Colonic mucosa (tissue), 4 donors: ENCODE data around the gene GAS7. TPM values are rescaled to one million over a fixed set of nuclear protein-coding genes. Genes with fewer than 3 reads are reported as not detected.

ENCODE experiments used
- DNase-seq: peaks from one replicate; pipeline ENCODE4 v3.0.0-alpha.2; 2020
- H3K27ac ChIP-seq: fragments of 200-600 bp; one replicate; pipeline ENCODE4 v1.8.0; 2021
- H3K27me3 ChIP-seq: fragments of 200-600 bp; one replicate; pipeline ENCODE4 v1.8.0; 2021
- H3K36me3 ChIP-seq: fragments of 200-600 bp; one replicate; pipeline ENCODE4 v1.8.0; 2021
- H3K4me1 ChIP-seq: fragments of 200-600 bp; one replicate; pipeline ENCODE4 v1.8.0; 2021; ENCODE audit warnings: mild to moderate bottlenecking
- H3K4me3 ChIP-seq: fragments of 200-600 bp; one replicate; pipeline ENCODE4 v1.8.0; 2021
- H3K9ac ChIP-seq, 2 donors: one replicate each; pipeline ENCODE4 v1.7.0; 2013; ENCODE audit warnings: control low read depth in 2 of 2, low read depth in 2 of 2, low read length in 2 of 2
- H3K9me3 ChIP-seq: fragments of 200-600 bp; one replicate; pipeline ENCODE4 v1.8.0; 2021
- CTCF ChIP-seq: fragments of 200-600 bp; IDR thresholded peaks from one replicate; pipeline ENCODE4 v1.8.0; 2022; ENCODE audit warnings: antibody characterized with exemption, mild to moderate bottlenecking
- intact Hi-C: fragments of 100-400 bp; cut with DNase I; formaldehyde crosslinking; loops from one replicate; pipeline ENCODE4 v1.14.1; 2022
- total RNA-seq, 2 donors: library from RNA; stranded (reverse); fragmentation: NEBNext Ultra II Directional in 1 of 2; extraction: Animal tissue kit (Norgen Biotek cat#: 25700) in 1 of 2; gene quantifications; one replicate each; pipeline ENCODE4 v1.2.1, GENCODE V29; 2021
- donor health status: healthy.
- donor health status: DM: no; HTN: no; CAD: no.
- donor health status: DM: no; HTN: no; CAD: no.

GAS7 gene
- total RNA-seq, 2 donors from 2014 or later, result 4.7 to 17.0 TPM

DNA sequence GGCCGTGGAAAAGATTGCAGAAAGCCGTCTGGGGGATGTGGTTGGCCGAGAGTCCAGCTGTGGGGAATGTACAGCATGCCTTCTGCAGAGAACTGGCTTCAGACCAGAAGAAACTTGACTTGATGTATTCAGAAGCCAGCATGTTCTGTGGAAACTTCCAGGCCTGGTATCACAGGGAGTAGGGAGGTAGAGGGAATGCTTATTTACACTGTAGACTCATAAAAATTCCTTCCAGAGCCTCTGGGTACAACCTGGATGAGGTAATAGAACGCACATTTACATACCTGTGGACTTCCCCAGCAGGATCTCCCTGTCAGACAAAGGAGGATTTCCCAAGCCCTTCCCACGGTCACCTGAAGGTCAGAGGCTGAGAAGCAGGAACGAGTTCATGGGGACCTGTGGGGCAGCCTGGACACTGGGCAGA, 11.8 kb upstream of the GAS7 start:
- H3K27me3 ChIP-seq, result no peaks in the 10 kb centered on the region
- no peaks in the 10 kb centered on the region for H3K36me3 ChIP-seq
- peak overlapping the region; percentile 34 for H3K27ac ChIP-seq
- DNase-seq, result peak; percentile 45
- H3K4me1 ChIP-seq, result no peaks in the 10 kb centered on the region
- H3K9ac ChIP-seq, result no peak overlapping the region
- H3K9me3 ChIP-seq, result no peaks in the 10 kb centered on the region
- no peak for TF ChIP-seq CTCF
- no peak overlapping the region for H3K4me3 ChIP-seq
- intact Hi-C loops, result no loop called here

GRCh38 chr17:10208604-10209193, 10.3 kb upstream of the GAS7 start:
- H3K4me1 ChIP-seq, result no peaks in the 10 kb centered on the region
- no peak overlapping the region for H3K9ac ChIP-seq
- DNase-seq, result no peak
- no peaks in the 10 kb centered on the region for H3K9me3 ChIP-seq
- no peak overlapping the region for H3K4me3 ChIP-seq
- H3K27me3 ChIP-seq, result no peaks in the 10 kb centered on the region
- intact Hi-C loops, result no loop called here
- H3K27ac ChIP-seq, result no peak overlapping the region
- H3K36me3 ChIP-seq, result no peaks in the 10 kb centered on the region
- no peak for TF ChIP-seq CTCF

DNA sequence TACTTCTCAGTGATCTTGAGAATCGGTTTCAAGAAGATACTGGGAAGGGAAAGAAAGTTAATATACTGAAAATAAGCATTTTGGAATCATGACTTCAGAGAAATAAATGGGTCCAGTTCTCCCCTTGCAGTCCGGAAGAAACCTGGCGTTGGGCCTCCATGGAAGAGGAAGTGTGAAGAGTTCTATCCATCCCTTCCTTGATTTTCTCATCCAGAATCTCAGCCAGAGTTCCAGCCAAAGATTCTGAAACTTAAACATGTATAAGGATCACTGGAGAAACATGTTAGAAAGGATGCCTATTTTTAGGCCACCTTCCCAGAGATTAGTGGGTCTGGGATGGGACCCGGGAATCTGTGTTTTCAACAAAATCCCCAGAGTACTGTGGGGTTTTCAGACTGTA, 8.7 kb upstream of the GAS7 start:
- TF ChIP-seq CTCF, result no peak
- no peak for DNase-seq
- intact Hi-C loops, result no loop called here

DNA sequence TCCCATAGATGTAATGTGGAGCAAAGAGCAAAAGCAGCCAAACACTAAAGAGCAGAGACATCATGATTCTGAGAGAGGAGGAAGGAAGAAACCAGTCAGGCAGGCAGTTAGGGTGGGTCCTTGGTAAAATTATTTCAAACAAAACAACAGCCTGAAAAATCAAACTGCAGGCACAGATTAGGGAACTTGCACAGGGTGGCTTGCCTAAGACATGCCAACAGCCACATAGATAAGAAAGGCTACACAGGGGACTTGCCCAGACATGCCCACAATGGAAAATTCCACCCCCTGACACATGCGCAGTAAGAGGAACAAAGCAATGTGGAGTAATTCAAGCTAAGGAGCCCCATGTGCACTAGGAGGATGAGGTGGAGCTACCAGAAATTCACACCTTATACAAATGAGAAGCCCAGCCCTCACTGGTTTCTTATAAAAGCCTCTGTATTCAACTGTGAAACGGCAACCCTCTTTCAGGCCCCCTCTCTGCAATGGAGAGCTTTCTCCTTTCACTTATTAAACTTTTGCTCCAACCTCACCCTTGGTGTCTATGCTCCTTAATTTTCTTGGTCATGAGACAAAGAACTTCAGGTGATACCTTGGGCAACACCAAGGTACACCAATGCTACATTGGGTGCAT, 7.3 kb upstream of the GAS7 start:
- Histone ChIP-seq H3K27ac (no peak overlapping the region), H3K36me3 (no peaks in the 10 kb centered on the region), H3K9ac (no peak overlapping the region), H3K4me1 (no peaks in the 10 kb centered on the region), H3K4me3 (no peak overlapping the region), H3K27me3 (no peaks in the 10 kb centered on the region), H3K9me3 (no peaks in the 10 kb centered on the region)
- no peak for TF ChIP-seq CTCF
- no peak for DNase-seq
- intact Hi-C loops, result no loop called here

More for the DNA sequence above, 8.7 kb upstream of the GAS7 start:
- H3K27me3 ChIP-seq, result no peaks in the 10 kb centered on the region
- H3K9ac ChIP-seq, result no peak overlapping the region
- H3K9me3 ChIP-seq, result no peaks in the 10 kb centered on the region
- H3K36me3 ChIP-seq, result no peaks in the 10 kb centered on the region
- no peak overlapping the region for H3K27ac ChIP-seq
- no peaks in the 10 kb centered on the region for H3K4me1 ChIP-seq
- H3K4me3 ChIP-seq, result no peak overlapping the region

DNA sequence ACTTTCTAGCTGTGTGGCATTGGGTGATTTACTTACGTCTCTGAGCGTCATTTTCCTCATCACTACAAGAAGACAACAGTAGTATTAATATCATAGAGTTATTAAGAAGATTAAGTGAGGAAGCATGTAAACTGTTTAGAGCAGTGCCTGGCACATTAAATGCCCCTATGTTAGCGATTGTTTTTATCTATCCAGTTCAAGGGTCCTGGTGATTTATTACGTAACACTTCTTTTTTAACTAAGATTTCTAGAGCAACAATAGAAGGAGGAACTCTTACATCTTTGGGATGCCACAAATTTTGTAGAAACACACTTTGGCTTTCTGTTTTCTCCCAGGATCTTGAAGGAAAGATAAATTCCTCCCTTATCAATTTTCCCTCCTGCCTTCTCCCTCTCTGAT, 3.3 kb upstream of the GAS7 start:
- H3K9ac ChIP-seq, result no peak overlapping the region
- no peaks in the 10 kb centered on the region for H3K4me1 ChIP-seq
- peaks cover 18% of the 10 kb centered on the region for H3K27me3 ChIP-seq
- H3K9me3 ChIP-seq, result no peaks in the 10 kb centered on the region
- no peak for DNase-seq
- no peak overlapping the region for H3K27ac ChIP-seq
- H3K36me3 ChIP-seq, result no peaks in the 10 kb centered on the region
- no peak overlapping the region for H3K4me3 ChIP-seq
- TF ChIP-seq CTCF, result no peak
- intact Hi-C loops, result no loop called here
